ENCODE data around the gene TAF11. TPM values are rescaled to one million over a fixed set of nuclear protein-coding genes. Genes with fewer than 3 reads are reported as not detected.
"Not testable (repeated sequence)": the region's sequence is repeated elsewhere in the genome, so short reads cannot be mapped to it uniquely, and the experiment has no call there.

Gene TAF11, protein sequence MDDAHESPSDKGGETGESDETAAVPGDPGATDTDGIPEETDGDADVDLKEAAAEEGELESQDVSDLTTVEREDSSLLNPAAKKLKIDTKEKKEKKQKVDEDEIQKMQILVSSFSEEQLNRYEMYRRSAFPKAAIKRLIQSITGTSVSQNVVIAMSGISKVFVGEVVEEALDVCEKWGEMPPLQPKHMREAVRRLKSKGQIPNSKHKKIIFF
- 40.3 and 46.3 TPM in 2 replicates for total RNA-seq (2014; rRNA removed; shearing (Covaris generic))

DNA sequence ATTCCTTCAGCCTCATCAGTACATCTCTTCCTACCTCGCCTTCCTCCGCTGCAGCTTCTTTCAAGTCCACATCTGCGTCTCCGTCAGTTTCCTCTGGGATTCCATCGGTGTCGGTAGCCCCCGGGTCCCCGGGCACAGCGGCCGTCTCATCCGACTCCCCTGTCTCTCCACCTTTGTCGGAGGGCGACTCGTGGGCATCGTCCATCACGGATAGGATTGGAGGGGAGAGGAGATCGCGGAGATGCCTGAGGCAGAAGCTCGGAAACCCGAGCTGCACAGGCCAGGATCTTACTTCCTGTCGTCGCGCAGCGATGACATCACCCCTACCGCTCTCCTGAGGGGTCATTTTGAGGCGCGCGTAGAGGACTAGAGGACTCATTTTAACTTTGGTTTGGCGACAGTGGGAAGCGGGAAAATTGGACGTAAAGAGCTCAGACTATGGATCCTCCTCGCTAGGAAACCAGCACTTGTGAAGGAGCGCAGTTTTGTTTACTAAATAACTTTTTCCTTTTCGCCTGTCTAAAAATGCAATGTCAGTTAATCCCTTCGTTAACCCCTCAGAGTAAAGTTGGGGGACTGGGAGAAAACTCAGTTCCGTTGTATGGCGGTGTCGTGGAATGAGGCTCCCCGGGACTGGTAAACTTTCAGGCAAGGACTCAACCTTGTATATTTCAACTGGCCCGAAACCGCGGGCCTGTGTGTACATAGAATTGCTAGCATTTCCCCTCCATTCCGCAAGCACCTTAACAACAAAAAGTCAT is at the start of gene TAF11:
Gene TAF11, minus strand, starts transcription at position 290 of the 761 bp plus-strand sequence. Its CDS starts 85 bp downstream, at position 205.
- peak; percentile 94 for DNase-seq (ENCODE audit: low read depth)

DNA sequence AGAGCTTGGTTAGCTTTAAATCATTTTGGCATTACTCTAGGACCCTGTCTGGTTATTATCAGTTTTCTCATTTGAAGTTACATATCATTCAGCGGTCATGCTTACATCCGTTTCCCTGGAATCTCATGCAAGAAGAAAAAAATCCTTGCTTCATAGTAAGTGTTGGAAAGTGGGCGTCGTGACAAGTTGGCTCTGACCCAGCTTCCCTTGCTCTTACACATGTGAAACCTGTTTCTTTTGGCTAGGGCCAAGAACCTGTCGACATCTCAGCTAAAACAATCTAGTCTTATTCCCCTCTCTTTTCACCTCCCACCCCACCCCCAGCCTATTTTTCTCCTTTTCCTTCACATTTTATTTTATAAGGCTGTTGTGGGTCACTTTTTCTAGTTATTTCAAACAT is 46.7 kb upstream of the TAF11 start:
- DNase-seq (ENCODE audit: low read depth): no peak

DNA sequence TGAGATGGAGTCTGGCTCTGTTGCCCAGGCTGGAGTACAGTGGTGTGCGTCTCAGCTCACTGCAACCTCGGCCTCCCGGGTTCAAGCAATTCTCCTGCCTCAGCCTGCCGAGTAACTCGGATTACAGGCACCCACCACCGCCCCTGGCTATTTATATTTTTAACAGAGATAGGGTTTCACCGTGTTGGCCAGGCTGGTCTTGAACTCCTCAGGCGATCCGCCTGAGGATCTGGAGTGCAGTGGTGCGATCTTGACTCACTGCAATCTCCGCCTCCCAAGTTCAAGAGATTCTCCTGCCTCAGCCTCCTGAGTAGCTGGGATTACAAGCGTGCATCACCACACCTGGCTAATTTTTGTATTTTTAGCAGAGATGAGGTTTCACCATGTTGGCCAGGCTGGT is 44.4 kb upstream of the TAF11 start:
- DNase-seq (ENCODE audit: low read depth): not testable (repeated sequence)

DNA sequence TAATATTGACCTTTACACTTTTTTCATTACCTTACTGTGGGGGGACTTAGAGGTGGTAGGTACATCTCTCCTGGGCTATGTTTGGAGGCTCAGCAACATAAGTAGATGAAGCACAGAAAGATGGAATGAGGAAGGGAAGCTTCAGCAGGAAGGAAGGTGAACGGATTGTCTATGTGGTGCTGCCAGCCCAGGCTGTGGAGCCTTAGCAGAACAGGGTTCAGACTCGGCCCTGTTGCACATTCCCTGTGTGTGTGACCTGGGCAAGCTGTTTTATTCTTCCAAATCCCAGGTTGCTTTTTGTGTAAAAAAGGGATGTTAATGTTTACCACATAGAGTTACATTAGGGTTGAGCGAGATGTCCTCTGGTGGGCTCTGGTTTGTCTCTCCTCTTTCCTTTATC is 42.4 kb upstream of the TAF11 start:
- no peak for DNase-seq (ENCODE audit: low read depth)

DNA sequence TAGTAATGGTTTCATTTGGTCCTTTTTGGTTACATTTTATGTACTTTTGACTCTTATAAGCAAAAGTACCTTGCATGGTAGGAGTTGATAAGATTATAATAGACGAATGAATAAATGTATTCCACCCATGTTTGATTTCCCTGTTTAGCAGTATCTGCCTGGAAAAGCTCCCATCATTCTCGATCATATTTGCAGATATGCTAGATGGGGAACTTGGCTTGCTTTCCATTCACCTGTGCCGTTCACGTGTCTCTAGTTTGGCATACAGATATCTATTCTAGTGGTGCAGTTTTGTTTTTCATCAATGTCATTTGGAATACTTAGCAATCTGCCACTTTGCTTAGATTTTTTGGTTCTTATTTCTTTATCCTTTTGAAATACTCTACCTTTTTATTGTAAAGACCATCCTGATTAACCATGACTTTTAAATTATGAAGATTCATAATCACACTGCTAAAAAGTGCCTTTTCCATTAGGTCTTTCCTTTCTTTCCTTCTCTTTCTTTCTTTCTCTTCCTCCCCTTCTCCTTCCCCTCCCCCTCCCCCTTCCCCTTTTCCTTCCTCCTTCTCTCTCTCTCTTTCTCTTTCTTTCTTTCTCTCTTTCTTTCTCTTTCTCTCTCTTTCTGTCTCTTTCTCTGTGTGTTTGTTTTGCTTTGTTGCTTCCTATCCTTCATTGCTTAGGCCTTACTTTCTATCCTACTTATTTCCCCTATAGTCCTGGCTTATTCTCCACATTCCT is 41.6 kb upstream of the TAF11 start:
- no peak for DNase-seq (ENCODE audit: low read depth)

DNA sequence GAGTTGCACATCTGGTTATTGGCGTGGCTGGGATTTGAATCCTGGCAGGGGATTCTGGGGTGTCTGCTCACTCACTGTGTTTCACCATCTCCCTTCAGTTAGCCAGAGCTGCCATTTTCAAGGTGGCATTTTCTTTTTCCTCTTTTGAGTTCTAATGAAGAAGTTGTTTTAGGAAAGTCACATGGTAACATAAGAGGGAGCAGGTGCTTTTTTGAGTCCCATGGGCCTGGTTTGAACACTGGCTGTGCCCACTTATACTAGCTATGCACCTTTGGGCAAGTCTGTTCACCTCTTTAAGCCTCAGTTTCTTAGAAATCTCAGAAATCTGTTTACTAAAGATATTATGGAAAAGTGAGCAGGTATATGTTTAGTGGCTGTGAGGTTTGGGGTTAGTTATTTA is 40.9 kb upstream of the TAF11 start:
- no peak for DNase-seq (ENCODE audit: low read depth)

DNA sequence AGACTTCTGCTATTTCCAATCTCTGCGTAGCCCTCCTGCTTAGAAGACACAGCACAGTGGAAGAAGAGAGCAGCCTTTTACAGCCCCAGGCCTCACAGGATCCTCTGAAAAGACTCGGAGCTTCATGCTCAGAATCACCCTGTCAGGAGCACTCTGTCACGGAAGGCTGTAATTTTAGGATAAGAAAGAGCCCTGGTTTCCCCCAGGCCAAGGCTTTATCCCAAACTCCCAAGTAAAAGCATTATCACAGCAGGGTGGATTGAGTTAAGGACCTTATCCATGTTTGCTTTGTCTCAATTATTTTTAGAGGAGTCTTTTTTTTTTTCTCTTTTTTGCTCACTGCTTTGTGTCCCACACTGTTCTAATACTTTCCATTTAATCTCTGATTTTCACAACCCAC is 40.4 kb upstream of the TAF11 start:
- no peak for DNase-seq (ENCODE audit: low read depth)

DNA sequence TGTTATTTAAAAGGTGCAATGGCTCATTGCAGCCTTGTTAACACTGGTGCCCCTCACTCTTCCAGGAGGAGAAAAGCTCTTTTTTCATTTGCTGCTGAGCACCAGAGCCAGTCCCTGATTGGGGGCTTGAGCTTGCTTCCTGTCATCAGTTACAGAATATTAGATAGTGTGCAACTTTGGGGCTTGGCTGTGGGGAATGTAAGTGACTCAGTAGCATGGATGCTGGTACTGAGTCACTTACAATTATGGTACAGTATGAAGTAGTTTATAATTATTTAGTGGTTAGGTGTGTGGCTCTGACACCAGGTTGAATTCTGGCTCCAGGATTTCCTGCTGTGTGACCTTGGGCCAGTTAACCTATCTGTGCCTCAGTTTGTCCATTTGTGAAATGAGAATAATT is 38.8 kb upstream of the TAF11 start:
- peak; percentile 35 for DNase-seq (ENCODE audit: low read depth)

DNA sequence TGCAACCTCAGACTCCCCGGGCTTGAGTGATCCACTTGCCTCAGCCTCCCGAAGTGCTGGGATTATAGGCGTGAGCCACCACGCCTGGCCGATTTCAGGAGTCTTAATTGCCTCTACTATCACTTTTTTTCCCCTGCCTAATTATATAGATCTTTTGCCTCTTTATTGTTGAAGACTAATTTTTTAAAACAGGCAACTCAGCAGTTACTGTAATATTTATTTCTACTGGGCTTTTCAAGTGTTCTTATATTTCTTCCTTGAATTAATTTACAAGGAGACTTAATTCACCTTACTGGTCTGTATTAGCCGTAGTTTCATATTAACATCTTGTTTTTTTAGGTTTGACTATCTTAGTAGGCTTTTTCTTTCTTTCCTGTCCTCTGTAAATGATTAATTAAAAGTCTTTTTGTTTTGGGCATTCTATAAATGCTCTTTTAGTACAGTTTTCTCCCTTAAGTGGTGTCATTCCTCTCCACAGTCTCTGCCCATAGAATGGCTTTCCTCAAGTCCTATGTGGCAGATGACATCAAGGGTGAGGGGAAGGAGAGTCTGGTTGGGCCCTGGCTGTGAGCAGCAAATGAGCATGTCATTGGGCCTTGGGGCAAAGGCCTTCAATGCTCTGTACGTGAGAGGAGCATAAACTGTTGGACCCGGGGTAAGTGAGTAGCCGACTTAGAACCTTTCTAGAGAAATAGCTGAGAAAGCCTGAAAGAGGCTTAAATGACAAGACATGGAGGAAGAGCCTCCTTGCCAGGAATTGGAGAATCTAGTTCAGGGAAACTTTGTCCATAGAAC is 37.2 kb upstream of the TAF11 start:
- DNase-seq (ENCODE audit: low read depth): no peak

DNA sequence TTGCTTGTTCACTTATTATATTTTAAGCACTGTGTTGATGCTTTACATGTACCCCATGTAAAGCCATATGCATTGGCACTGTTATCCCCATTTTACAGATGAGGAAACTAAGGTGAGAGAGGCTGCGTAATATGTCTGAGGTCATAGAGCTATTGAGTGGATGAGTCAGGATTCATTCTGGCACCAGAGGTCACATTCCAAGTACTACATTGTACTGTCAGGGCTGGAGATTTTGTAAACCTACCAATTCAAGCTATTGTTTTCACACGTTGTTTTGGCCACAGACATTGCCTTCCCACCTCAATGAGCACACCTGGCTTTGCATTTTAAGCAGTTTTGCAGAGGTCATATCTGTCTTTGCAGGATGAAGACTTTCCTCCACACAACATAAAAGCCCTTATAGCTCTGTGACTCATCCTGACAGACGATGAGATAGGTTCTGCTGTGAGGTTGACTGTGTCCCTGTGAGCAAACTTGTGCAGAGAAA is 34.4 kb upstream of the TAF11 start:
- DNase-seq (ENCODE audit: low read depth): peak; percentile 59

DNA sequence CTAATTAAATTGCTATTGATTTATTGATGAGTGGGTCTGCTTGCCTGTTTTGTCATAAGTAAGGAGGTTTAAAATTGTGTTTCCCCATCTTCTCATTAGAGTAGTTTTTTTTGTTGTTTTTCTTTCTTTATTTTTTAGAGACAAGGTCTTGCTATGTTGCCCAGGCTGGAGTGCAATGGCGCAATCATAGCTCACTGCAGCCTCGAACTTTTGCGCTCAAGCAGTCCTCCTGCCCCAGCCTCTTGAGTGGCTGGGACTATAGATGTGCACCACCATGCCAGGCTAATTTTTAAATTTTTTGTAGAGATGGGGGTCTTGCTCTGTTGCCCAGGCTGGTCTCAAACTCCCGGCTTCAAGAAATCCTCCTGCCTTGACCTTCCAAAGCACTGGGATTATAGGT is 32.3 kb upstream of the TAF11 start:
- no peak for DNase-seq (ENCODE audit: low read depth)

DNA sequence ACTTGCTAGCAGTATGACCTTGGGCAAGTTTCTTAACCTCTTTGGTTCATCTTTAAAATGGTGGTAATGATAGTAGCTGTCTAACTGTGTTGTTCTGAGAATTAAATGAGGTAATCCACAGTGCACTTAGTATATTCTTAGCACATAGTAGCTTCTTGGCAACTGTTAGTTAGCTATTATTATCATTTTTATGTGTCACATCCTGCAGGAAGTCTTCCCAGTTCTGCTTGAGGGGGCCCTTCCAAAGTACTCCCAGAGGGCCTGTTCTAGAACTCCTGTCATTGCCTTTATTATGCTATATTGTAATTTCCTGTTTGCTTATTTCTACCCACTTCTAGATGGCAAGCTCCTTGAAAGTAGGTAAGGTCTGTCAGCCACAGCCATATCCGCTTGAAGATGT is 31.8 kb upstream of the TAF11 start:
- peak; percentile 16 for DNase-seq (ENCODE audit: low read depth)

DNA sequence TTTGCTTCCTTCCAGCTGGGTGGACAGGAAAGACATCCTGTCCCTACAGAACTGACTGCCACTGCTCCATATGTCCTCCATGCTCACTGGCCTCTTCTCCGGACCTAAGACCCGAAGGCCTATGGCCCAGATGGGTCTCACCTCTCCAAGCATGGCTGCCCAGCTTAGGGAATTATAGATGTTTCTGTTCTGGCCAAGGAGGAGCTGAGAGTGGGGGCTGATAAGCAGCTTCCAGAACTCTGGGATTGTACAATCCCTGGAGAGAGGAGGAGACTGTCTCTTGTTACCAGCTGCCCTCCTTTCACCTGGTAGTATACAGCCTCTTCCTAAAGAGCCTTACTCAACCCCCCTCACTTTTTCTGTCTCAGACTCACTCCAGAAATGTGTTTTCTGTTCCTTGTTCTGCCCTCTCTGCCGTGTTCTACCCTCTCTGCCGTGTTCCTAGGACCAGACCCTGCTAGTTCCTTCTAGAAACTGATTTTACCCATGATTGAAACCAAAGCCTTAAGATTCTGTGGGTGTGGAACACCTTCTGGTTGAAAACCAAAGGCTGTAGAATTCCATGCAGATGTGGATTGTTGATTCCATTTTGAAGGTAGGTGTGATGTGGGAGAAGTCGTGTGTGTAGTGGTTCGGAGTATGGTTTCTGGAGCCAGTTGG is 29.9 kb upstream of the TAF11 start:
- no peak for DNase-seq (ENCODE audit: low read depth)

DNA sequence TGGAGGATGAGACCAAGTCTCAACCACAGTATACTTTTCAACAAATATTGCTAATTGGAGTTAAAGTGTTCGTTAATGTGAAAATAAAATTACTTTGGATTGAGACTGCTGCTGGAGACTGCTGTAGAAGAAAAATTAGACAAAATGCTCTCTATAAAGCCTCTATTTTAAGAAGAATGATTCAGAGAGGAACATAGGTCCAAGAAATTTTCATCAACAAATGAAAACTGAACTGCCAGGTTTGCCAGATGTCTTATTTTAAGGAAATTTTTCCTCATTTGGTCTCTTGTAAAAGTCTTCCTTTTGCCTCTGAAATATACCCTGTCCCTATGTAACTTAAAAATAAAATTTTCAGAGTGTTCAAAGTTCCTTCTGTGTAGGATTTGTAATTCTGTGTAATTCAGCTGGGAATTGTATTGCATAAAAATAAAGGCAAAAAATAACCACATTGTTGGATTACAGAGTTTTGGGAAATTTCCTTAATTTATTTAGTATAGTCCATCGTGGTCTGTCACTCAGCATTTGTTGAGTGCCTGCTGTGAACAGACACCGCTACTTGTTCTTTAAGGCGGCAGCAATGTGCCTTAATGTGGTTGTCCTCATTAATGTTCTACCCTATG is 28.6 kb upstream of the TAF11 start:
- no peak for DNase-seq (ENCODE audit: low read depth)

DNA sequence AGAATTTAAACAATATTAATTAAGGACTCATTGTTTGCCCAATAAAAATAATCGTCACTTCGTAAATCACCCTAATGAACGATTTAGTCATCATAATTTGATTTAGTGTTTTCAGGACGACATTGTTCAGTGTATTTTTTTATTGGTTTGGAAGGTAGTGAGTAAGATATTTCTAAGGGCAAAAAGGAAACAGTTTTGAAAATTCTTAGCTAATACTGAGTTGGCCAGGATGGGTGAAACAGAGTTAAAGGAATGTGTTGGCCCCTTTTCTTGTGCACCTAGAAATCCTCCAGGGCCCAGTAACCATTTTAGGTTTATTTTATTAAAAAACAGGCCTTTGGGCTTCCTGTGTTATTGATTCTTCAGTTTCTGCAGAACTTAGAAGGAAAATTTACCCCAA is 26.5 kb upstream of the TAF11 start:
- no peak for DNase-seq (ENCODE audit: low read depth)

DNA sequence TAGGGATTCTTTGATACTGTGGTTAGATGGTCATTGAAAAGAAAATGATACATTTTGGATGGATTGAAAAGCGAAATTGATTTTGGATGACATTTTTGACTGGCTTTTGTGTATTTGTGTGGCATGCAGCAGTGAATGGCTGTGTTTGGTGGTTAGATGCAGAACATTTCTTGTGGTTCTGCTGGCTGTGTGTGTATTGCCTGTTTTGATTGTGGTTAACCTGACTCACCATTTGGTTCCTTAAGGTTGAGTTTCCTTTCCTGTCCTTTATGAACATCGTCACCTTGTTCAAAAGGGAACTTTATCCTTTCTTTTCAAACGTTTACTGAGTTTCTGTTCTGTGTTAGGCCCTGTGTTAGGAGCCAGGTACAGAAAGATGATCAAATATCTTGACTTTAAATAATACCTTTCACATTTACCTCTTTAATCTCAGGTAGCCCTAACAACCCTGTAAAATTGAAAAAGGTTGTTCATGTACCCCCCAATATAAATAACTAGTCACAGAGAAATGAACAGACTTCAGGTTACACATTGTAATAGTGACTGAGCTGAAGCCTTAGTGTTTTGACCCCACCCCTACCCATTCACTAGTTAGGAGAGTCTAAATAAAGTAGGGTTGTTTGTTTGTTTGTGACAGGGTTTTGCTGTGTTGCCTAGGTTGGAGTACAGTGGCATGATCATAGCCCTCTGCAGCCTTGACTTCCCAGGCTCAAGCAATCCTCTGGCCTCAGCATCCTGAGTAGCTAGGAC is 25.0 kb upstream of the TAF11 start:
- peak; percentile 73 for DNase-seq (ENCODE audit: low read depth)

DNA sequence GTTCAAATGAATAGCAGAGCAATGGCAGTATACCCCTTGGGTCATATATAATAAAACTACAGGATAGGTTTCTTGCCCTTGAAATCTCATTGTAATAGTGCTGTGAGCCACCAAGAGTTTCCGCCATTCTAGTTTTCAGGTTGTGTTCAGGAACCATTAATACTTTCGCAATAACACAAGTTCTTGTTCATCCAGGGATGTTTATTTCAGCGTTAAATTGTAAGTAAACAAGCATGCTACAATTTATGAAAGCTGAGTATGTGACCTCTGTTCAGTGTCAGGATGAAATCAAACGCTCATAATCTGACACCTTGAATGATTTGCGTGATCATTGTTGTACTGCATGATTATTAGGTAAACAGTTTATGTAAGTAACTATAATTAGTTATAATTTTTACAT is 24.0 kb upstream of the TAF11 start:
- DNase-seq (ENCODE audit: low read depth): no peak

DNA sequence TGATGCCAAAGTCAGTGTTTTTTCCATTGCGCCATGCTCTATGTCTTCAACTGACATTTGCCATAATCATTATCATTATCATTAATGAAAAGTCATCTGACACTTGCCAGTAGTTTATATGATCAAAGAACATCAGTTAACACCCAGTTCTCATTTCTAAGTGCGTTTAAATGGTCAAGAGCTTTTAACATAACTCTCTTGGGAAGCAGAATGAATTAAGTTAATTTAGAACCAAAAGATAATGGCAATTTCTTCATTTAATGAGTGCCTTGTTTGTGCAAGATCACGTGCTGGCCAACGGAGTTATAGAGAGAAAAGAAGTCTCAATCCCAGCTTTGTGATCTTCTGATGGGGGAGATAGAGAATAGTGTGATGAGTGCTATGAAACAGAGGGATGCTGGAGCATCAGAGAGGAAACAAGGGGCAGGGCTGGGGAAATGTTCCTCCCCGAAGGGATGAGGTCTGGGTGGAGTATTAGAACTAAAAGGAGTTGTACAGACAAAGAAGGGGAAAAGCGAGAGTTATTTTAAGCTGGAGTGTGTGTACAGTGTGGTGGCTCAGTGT is 21.6 kb upstream of the TAF11 start:
- DNase-seq (ENCODE audit: low read depth): no peak

DNA sequence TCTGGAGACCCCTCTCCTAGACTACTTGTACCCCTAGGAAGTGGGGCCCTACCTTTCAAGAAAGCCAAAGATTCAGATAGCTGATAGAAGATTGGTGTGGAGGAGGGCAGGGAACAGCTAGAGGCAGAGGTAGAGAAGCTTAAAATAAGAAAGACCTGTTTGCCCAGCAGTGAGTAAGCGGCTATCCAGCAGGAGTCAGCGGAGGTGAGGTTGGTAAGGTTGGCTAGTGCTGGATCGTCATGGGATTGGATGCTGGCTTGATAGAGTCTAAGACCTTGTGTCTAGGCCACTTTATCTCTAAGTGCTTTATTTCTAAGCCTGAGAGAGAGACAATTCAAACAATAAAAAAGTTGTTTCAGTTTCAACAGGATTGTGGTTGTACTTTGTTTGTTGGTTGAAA is 20.4 kb upstream of the TAF11 start:
- DNase-seq (ENCODE audit: low read depth): no peak

DNA sequence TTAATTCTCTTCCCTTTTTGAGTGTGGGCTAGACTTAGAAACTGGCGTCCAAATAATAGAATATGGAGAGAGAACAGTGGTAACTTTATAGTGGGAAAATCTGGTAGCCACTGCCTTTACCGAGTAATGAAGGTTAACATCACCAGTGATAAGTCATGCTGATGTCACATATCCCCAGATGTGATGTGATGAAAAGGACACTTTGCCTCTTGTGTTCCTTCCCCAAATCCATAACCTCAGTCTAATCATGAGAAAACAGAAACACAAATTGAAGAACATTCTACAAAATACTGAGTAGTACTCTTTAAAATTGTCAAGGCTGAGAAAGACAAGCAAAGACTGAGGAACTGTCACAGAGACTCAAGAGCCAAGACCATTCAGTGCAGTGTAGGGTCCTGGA is 19.0 kb upstream of the TAF11 start:
- no peak for DNase-seq (ENCODE audit: low read depth)
